Measurements from ENCODE around the gene CUBN.

GRCh38 chr10:16865766-16866165, 263.8 kb downstream of the CUBN start:
- TF ChIP-seq EP300 (IDR thresholded peaks at IDR 0.05): no peak
- no peak for TF ChIP-seq POLR2A (IDR thresholded peaks at IDR 0.05)
